ENCODE data around the gene TM7SF3.

The TM7SF3 gene, protein sequence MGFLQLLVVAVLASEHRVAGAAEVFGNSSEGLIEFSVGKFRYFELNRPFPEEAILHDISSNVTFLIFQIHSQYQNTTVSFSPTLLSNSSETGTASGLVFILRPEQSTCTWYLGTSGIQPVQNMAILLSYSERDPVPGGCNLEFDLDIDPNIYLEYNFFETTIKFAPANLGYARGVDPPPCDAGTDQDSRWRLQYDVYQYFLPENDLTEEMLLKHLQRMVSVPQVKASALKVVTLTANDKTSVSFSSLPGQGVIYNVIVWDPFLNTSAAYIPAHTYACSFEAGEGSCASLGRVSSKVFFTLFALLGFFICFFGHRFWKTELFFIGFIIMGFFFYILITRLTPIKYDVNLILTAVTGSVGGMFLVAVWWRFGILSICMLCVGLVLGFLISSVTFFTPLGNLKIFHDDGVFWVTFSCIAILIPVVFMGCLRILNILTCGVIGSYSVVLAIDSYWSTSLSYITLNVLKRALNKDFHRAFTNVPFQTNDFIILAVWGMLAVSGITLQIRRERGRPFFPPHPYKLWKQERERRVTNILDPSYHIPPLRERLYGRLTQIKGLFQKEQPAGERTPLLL

GRCh38 chr12:27014085-27014858, at the start of gene TM7SF3:
TSS of gene TM7SF3 (minus strand) at chr12:27014384. CDS start at chr12:27014168, 216 bp downstream.
- TF ChIP-seq CTCF (IDR thresholded peaks at IDR 0.05), result peak; percentile 98

DNA sequence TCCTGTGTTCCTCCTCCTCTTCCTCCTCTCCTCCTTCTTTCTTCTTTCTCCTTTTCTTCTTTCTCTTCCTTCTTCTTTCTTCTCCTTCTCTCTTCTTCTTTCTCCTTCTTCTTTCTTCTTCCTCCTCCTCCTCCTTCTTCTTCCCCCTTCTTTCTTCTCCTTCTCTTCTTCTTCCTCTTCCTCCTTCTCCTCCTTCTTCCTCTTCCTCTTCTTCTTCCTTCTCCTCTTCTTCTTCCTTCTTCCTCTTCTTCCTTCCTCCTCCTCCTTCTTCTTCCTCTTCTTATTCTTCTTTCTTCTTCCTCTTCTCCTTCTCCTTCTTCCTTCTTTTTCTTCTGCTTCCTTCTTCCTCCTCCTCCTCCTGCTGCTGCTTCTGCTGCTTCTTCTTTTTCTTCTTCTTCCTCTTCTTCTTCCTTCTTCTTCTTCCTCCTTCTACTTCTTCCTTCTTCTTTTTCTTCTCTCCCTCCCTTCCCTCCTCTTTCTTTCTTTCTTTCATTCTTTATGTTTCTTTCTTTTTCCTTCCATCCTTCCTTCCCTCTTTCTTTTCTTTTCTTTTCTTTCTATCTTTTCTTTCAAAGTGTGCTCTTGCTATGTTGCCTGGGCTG, 49.2 kb upstream of the TM7SF3 start:
- H3K27me3 ChIP-seq (ENCODE audit: control insufficient read depth, insufficient read depth, low read length), result no peaks in the 10 kb centered on the region

More at GRCh38 chr12:27014085-27014858, at the start of gene TM7SF3:
- Histone ChIP-seq H3K4me1 (peaks cover 18% of the 10 kb centered on the region), H3K4me3 (ENCODE audit: low read depth, low read length) (peak within 1 kb of the TSS; percentile 84), H3K9me3 (ENCODE audit: control insufficient read depth, low read length) (no peaks in the 10 kb centered on the region), H3K9ac (peak within 1 kb of the TSS; percentile 71), H3K4me2 (ENCODE audit: low read length) (peak within 1 kb of the TSS; percentile 96), H3K36me3 (ENCODE audit: control insufficient read depth, insufficient read depth, low read length) (no peaks in the 10 kb centered on the region), H3K79me2 (no peaks in the 10 kb centered on the region), H3K27ac (peak within 1 kb of the TSS; percentile 94), H3K27me3 (ENCODE audit: control insufficient read depth, insufficient read depth, low read length) (no peaks in the 10 kb centered on the region), H2AFZ (peak within 1 kb of the TSS; percentile 96)

GRCh38 chr12:27061317-27061716, 47.1 kb upstream of the TM7SF3 start:
- H3K79me2 ChIP-seq, result no peaks in the 10 kb centered on the region
- no peak overlapping the region for H3K27ac ChIP-seq
- H2AFZ ChIP-seq, result no peak overlapping the region
- H3K4me1 ChIP-seq, result no peaks in the 10 kb centered on the region
- H3K9ac ChIP-seq, result no peak overlapping the region
- H3K27me3 ChIP-seq (ENCODE audit: control insufficient read depth, insufficient read depth, low read length), result no peaks in the 10 kb centered on the region
- no peaks in the 10 kb centered on the region for H3K9me3 ChIP-seq (ENCODE audit: control insufficient read depth, low read length)
- H3K4me2 ChIP-seq (ENCODE audit: low read length), result no peak overlapping the region
- no peak for TF ChIP-seq CTCF (IDR thresholded peaks at IDR 0.05)
- no peak overlapping the region for H3K4me3 ChIP-seq (ENCODE audit: low read depth, low read length)
- H3K36me3 ChIP-seq (ENCODE audit: control insufficient read depth, insufficient read depth, low read length), result no peaks in the 10 kb centered on the region

More for the DNA sequence above, 49.2 kb upstream of the TM7SF3 start:
- Histone ChIP-seq H3K36me3 (ENCODE audit: control insufficient read depth, insufficient read depth, low read length) (no peaks in the 10 kb centered on the region), H2AFZ (no peak overlapping the region), H3K9me3 (ENCODE audit: control insufficient read depth, low read length) (no peaks in the 10 kb centered on the region), H3K9ac (no peak overlapping the region), H3K4me2 (ENCODE audit: low read length) (no peak overlapping the region), H3K4me1 (no peaks in the 10 kb centered on the region), H3K4me3 (ENCODE audit: low read depth, low read length) (no peak overlapping the region), H3K79me2 (no peaks in the 10 kb centered on the region), H3K27ac (no peak overlapping the region)
- no peak for TF ChIP-seq CTCF (IDR thresholded peaks at IDR 0.05)

- no peak overlapping the region for H3K27ac ChIP-seq
- H3K4me1 ChIP-seq, result no peaks in the 10 kb centered on the region
- no peaks in the 10 kb centered on the region for H3K79me2 ChIP-seq
- H3K36me3 ChIP-seq (ENCODE audit: control insufficient read depth, insufficient read depth, low read length), result no peaks in the 10 kb centered on the region
- no peak overlapping the region for H3K4me2 ChIP-seq (ENCODE audit: low read length)
- H3K4me3 ChIP-seq (ENCODE audit: low read depth, low read length), result no peak overlapping the region
- H3K9me3 ChIP-seq (ENCODE audit: control insufficient read depth, low read length), result no peaks in the 10 kb centered on the region
- no peak overlapping the region for H3K9ac ChIP-seq
- TF ChIP-seq CTCF (IDR thresholded peaks at IDR 0.05), result no peak
- H2AFZ ChIP-seq, result no peak overlapping the region
- no peaks in the 10 kb centered on the region for H3K27me3 ChIP-seq (ENCODE audit: control insufficient read depth, insufficient read depth, low read length)
These were observed 46.6 kb upstream of the TM7SF3 start for GRCh38 chr12:27060740-27061139.
